ENCODE measurements around the gene ZNRF1. TPM values are rescaled to one million over a fixed set of nuclear protein-coding genes. Genes with fewer than 3 reads are reported as not detected.
A peak's percentile ranks its signal among the peaks of the same experiment; 100 is the strongest.

ZNRF1 gene
- total and polyA plus RNA-seq, 2 of the 8 experiments (the other 6 are each of a cell fraction or from before 2014, with no cell fraction given) = 33.5 to 52.9 TPM

DNA sequence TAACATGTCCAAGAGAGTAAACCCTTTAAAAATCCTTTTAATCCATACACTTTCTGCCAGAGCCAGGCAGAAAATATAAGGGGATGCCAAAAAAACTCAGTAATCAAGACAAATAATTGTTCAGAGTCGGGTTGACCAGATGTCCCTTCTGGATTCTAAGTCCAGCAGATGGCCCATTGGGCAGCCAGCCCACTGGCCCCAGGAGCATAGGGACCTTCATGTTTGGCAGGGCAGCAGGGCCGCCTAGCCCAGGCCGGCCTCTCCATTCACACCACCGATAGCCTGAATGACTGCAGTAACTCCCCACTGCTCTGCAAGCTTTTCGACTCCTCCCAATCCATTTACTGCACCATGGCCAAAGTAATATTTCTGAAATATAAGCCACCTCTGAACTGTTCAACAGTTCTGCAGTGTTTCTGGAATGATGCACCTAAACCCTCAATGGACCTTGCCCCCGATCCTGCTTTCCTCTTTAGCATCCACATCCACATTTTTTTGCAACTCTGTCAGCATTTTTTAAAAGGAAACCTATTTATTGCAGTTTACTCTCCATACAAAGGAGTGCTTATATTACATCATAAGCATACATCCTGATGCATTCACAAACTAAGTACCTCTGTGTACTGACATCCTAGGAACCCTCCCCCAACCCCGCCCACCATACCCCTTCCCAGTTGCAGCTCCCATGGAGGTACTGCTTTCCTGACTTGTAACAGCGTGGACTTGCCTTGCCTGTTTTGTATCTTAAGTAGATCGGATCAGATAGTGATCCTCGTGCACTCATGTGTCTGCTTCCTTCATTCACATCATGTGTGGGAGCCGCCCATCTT lies 71.4 kb downstream of the ZNRF1 start:
- Histone ChIP-seq H3K9ac (replicated peaks in 1 of 4; ENCODE audit: extremely low read depth in 1 of 4, low read depth in 3 of 4, low read length in 3 of 4) (no peak overlapping the region), H4K91ac (replicated peaks; ENCODE audit: insufficient read length, low read length) (no peak overlapping the region)
- no peak for DNase-seq (ENCODE audit: low read depth in 1 of 2, low spot score in 2 of 2)

More for the DNA sequence above, 71.4 kb downstream of the ZNRF1 start:
- Histone ChIP-seq H3K4me3 (ENCODE audit: extremely low read depth in 1 of 4, insufficient read depth in 2 of 4, low read depth in 3 of 4, low read length in 4 of 4) (no peak overlapping the region), H3K23ac (ENCODE audit: insufficient read length) (no peak overlapping the region), H3K4me1 (replicated peaks in 1 of 4; ENCODE audit: control insufficient read depth in 3 of 4, insufficient read depth in 4 of 4, low read length in 3 of 4) (peaks cover 3 to 15% (median 13%) of the 10 kb centered on the region in 4 experiments), H3K23me2 (ENCODE audit: low read depth, low read length) (no peaks in the 10 kb centered on the region), H4K8ac (ENCODE audit: extremely low read depth, insufficient read depth, low read length) (no peak overlapping the region), H3K27ac (ENCODE audit: low read depth, low read length) (no peak overlapping the region), H3K14ac (ENCODE audit: insufficient read length) (no peak overlapping the region), H3K79me1 (ENCODE audit: low read depth, low read length) (peaks cover 18% of the 10 kb centered on the region), H2AK5ac (ENCODE audit: low read depth, low read length) (peak overlapping the region; percentile 48; the same call in 1 of the 2 replicates), H3K56ac (replicated peaks; ENCODE audit: insufficient read length, low read depth, low read length) (no peak overlapping the region), H2BK12ac (ENCODE audit: low read depth, low read length) (no peak overlapping the region), H3K9me3 (ENCODE audit: insufficient read depth in 2 of 2, low read depth in 1 of 2, low read length in 1 of 2) (no peaks in the 10 kb centered on the region), H4K5ac (ENCODE audit: insufficient read length, low read depth, low read length) (no peak overlapping the region), H3K4ac (replicated peaks; ENCODE audit: insufficient read length, low read depth, low read length) (no peak overlapping the region), H4K20me1 (replicated peaks in 1 of 2; ENCODE audit: control insufficient read depth in 1 of 2, insufficient read depth in 2 of 2, low read length in 2 of 2) (peaks cover 7 to 24% of the 10 kb centered on the region in 2 experiments), H3K79me2 (ENCODE audit: control insufficient read depth in 1 of 2, insufficient read depth in 2 of 2, low read length in 2 of 2) (peaks cover 9 to 89% of the 10 kb centered on the region in 2 experiments), H2BK5ac (ENCODE audit: low read depth, low read length) (no peak overlapping the region), H2BK15ac (ENCODE audit: low read length) (no peak overlapping the region), H3K27me3 (replicated peaks in 1 of 4; ENCODE audit: control insufficient read depth in 3 of 4, extremely low read depth in 1 of 4, insufficient read depth in 3 of 4, low read length in 3 of 4) (no peaks in the 10 kb centered on the region), H3K4me2 (ENCODE audit: insufficient read depth in 1 of 2, low read depth in 2 of 2, low read length in 2 of 2) (no peak overlapping the region; a peak in 1 of 4 replicates), H3K36me3 (ENCODE audit: control insufficient read depth in 2 of 4, insufficient read depth in 4 of 4, low read length in 3 of 4) (no peaks in the 10 kb centered on the region), H2BK120ac (replicated peaks; ENCODE audit: low read depth, low read length) (no peak overlapping the region), H2BK20ac (ENCODE audit: low read length) (no peak overlapping the region), H2AFZ (ENCODE audit: low read length) (no peak overlapping the region), H3K18ac (ENCODE audit: extremely low read depth, low read length) (no peak overlapping the region)
- no peak for TF ChIP-seq BRCA1 (IDR thresholded peaks at IDR 0.05; ENCODE audit: low read depth, low read length)
- TF ChIP-seq RBBP5 (IDR thresholded peaks at IDR 0.05; ENCODE audit: borderline replicate concordance, low read depth, low read length) = no peak
- TF ChIP-seq, protein P1, sequence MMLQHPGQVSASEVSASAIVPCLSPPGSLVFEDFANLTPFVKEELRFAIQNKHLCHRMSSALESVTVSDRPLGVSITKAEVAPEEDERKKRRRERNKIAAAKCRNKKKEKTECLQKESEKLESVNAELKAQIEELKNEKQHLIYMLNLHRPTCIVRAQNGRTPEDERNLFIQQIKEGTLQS (IDR thresholded peaks at IDR 0.05; ENCODE audit: insufficient read depth, low read depth, low read length) = no peak
- TF ChIP-seq SP1 (IDR thresholded peaks at IDR 0.05; ENCODE audit: low read depth, low read length) = no peak
- 88% methylated on average over 11 of the region's 11 CpGs; no CpG with 5 or more reads in 1 of the 2 experiments for WGBS, 2 experiments (ENCODE audit: extremely low coverage in 1 of 2, insufficient coverage in 1 of 2, insufficient read length in 1 of 2, insufficient replicate concordance in 2 of 2, low coverage in 1 of 2, low lambda C conversion rate in 2 of 2, missing lambda C conversion rate in 1 of 2)
- POLR2A ChIA-PET (ENCODE audit: partially characterized antibody) = interaction anchor here (0.5 to 1.3 kb wide), 3 partner anchors 9 to 203 kb away, joined by 3 to 4 read pairs (median 3); no protein-coding TSS in a partner anchor
- FAIRE-seq = no peak
- CTCF ChIA-PET (ENCODE audit: partially characterized antibody) = interaction anchor here (0.6 to 2.8 kb wide), 5 partner anchors 9 to 29 kb away, joined by 3 to 11 read pairs (median 4); no protein-coding TSS in a partner anchor

All from H1 (cell line).